ENCODE results near the gene BACH1.

The BACH1 gene

DNA sequence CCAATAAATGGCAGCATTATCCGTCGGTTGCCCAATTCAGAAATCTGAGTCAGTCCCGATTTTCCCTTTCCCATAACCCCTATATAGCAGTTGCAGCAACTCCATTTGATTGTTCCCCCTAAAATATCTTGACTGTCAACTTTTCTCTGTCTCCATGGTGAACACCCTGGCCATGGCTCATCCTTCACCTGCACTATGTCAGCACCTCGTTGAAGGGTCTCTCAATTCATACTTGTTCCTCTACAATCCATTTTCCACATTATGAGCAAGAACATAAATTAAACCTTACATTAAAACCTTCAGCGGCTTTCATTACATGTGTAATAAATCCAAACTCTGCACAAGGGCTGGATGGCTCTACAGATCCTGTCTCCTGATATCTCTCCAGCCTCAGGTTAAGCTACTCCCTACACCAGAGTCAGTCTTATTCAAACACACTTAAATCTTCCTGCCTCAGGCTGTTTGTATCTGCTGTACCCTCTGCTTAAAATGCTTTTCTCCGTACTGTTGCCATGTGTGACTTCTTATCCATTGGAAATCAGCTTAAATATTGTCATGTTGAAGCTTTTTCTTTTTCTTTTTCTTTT lies 87.3 kb downstream of the BACH1 start:
- DNase-seq, result no peak

DNA sequence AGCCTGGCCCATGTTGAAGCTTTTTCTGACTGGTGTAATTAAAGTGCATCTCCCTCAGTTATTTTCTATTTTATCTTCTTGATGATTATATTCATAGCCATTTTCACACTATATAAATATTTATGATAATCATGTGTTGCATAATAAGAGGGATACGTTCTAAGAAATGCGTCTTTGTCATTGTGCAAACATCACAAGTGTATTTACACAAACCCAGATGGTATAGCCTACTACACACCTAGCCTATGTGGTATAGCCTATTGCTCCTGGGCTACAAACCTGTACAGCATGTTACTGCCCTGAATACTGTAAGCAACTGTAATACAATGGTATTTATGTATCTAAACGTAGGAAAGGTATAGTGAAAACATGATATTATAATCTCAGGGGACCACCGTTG lies 88.1 kb downstream of the BACH1 start:
- DNase-seq, result no peak

DNA sequence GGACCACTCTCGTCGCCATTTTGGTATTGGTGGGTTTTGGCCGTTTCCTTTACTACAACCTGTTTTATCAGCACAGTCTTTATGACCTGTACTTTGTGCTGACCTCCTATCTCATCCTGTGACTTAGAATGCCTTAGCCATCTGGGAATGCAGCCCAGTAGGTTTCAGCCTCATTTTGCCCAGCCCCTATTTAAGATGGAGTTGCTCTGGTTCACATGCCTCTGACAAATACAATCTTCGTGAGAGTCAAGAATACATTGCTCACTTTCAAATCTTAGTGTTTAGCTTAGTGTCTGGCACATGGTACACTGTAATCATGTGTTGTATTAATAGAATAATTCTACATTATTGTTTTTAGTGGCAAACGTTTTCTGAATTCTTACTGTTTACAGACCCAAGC lies 88.9 kb downstream of the BACH1 start:
- DNase-seq, result no peak

DNA sequence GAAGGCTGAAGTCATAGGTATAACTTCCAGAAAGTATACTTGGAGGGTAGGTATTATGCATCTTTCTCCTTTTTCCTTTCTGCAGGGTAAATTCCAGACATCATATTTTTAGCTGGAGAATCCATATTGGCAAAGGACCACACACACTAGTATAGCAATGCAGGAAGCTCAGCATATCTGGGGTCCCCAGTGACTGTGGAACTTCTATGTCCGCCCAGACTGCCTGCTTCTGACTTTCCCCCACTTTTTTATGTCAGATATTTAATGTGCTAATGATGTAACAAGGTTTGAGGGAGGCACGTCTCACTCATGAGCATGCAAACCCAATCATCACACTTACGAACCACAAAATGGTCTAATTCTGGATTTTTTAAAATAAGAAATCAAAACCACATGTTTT lies 90.4 kb downstream of the BACH1 start:
- no peak for DNase-seq

DNA sequence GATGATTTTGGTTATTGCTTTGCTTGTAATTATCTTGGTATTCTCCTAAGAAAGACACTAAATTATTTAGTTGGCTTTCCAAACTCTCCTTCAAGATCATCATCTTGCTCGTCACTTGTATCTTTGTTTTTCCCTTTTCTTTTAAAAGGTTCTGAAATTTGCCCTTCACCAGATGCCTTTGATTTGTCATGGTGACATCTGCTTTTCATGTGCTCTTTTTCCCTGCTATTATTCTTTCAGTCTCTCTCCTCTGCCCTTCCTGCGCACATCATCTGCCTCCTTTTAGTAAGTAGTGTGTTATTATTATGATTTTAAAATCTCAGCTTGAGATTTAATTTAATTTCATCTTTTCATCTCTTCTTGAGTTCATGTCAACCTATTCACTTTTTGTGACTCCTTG lies 92.1 kb downstream of the BACH1 start:
- no peak for DNase-seq

DNA sequence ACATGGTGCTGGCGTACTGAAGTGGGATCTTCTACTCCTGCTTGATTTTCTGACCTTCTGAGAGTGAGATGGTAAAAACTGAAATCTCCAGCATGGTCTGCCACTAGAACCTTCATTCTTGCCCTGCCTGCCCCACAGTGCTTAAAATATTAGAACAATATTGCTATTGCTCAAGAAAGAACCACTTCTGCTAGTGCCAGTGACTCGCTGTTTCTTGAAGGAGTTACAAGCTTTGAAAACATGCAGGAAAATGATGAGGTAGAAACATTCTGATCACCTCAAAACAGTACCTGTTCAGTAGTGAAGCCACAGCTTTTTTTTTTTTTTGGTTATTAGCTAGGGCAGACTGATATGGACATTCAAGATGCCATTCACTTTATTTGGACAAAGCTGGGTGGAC lies 95.3 kb downstream of the BACH1 start:
- no peak for DNase-seq

All from EL (cell line).